ENCODE measurements around the gene MGP.

- TF ChIP-seq CTCF (IDR thresholded peaks at IDR 0.05) (no peak), POLR2A (IDR thresholded peaks at IDR 0.05) (no peak)
These were observed 20.5 kb upstream of the MGP start for GRCh38 chr12:14906114-14906513.
